Keratinocyte (primary cell): ENCODE measurements around the gene ATPAF2. TPM values are rescaled to one million over a fixed set of nuclear protein-coding genes. Genes with fewer than 3 reads are reported as not detected.

ENCODE experiments used
- DNase-seq: peaks from one replicate; pipeline ENCODE4 v3.0.0-alpha.2; 2011; ENCODE audit warnings: low read depth, missing footprints, low spot score
- FAIRE-seq: peaks from 2 replicates; lab custom pipeline; 2011; peaks lifted over from hg19 to GRCh38; lab: Jason Lieb, UNC
- H2AFZ ChIP-seq: 2 replicates; pipeline ENCODE4 v1.6.0; 2012; ENCODE audit warnings: low read length, control low read depth, inconsistent platforms; ENCODE audit not compliant: control insufficient read depth
- H3K27ac ChIP-seq: 2 replicates; pipeline ENCODE4 v1.5.1; 2011; ENCODE audit warnings: low read length; ENCODE audit not compliant: control insufficient read depth, insufficient read depth
- H3K27me3 ChIP-seq: 3 replicates; pipeline ENCODE4 v1.6.0; 2011; ENCODE audit warnings: low read length; ENCODE audit not compliant: control insufficient read depth, insufficient read depth; ENCODE audit errors: extremely low read depth
- H3K36me3 ChIP-seq, 2 experiments: 2 replicates in 1 of 2; 3 replicates in 1 of 2; pipeline ENCODE4 v1.5.1; 2011; ENCODE audit warnings: low read length in 2 of 2, mild to moderate bottlenecking in 1 of 2; ENCODE audit not compliant: control insufficient read depth in 2 of 2, insufficient read depth in 2 of 2; ENCODE audit errors: extremely low read depth in 1 of 2
- H3K4me1 ChIP-seq: 3 replicates; pipeline ENCODE4 v1.5.1; 2011; ENCODE audit warnings: low read length; ENCODE audit not compliant: control insufficient read depth, insufficient read depth; ENCODE audit errors: extremely low read depth
- H3K4me2 ChIP-seq: 3 replicates; pipeline ENCODE4 v1.6.0; 2011; ENCODE audit warnings: low read depth, low read length; ENCODE audit not compliant: control insufficient read depth, insufficient read depth; ENCODE audit errors: extremely low read depth
- H3K4me3 ChIP-seq, 3 experiments: fragments of 200-600 bp in 1 of 3; sonication (generic) in 1 of 3; 2 replicates in 2 of 3; 3 replicates in 1 of 3; pipeline ENCODE4 v1.5.1; 2011 to 2016; ENCODE audit warnings: low read length in 3 of 3, mild to moderate bottlenecking in 3 of 3, control low read depth in 2 of 3, inconsistent platforms in 1 of 3, low read depth in 1 of 3, mixed read lengths in 1 of 3, mixed run types in 1 of 3, moderate library complexity in 1 of 3; ENCODE audit not compliant: control insufficient read depth in 2 of 3, insufficient read depth in 2 of 3; ENCODE audit errors: extremely low read depth in 1 of 3
- H3K79me2 ChIP-seq: 2 replicates; pipeline ENCODE4 v1.6.0; 2012; ENCODE audit warnings: low read length; ENCODE audit not compliant: control insufficient read depth, insufficient read depth
- H3K9ac ChIP-seq: 3 replicates; pipeline ENCODE4 v1.6.0; 2011; ENCODE audit warnings: low read length; ENCODE audit not compliant: control insufficient read depth, insufficient read depth; ENCODE audit errors: extremely low read depth
- H3K9me1 ChIP-seq: 3 replicates; pipeline ENCODE4 v1.6.0; 2011; ENCODE audit warnings: low read length; ENCODE audit not compliant: control insufficient read depth, insufficient read depth; ENCODE audit errors: extremely low read depth
- H3K9me3 ChIP-seq: 2 replicates; pipeline ENCODE4 v1.5.1; 2012; ENCODE audit warnings: low read depth, low read length; ENCODE audit not compliant: control insufficient read depth
- H4K20me1 ChIP-seq: 3 replicates; pipeline ENCODE4 v1.6.0; 2011; ENCODE audit warnings: low read length; ENCODE audit not compliant: control insufficient read depth, insufficient read depth; ENCODE audit errors: extremely low read depth
- CTCF ChIP-seq, 3 experiments: IDR thresholded peaks in 1 of 3; conservative IDR thresholded peaks in 1 of 3; optimal IDR thresholded peaks in 1 of 3; 2 replicates in 2 of 3; 3 replicates in 1 of 3; pipeline versions ENCODE3 to v1.5.1; 2011; ENCODE audit warnings: low read length in 3 of 3, mild to moderate bottlenecking in 3 of 3, moderate library complexity in 2 of 3, control low read depth in 1 of 3, inconsistent platforms in 1 of 3; ENCODE audit not compliant: insufficient read depth in 2 of 3; ENCODE audit errors: extremely low read depth in 1 of 3
- EZH2 ChIP-seq: IDR thresholded peaks from one replicate; pipeline ENCODE4 v1.6.1; 2012; ENCODE audit warnings: inconsistent platforms, mild to moderate bottlenecking, low read length, moderate library complexity
- dilution Hi-C: fragments of 300-500 bp; cut with MboI; formaldehyde crosslinking; loops from one replicate; pipeline ENCODE4 v1.7.0; 2020; ENCODE audit warnings: low sequenced_read_pairs; ENCODE audit not compliant: extremely low pct_ligation_motif_present
- polyA plus RNA-seq, 5 experiments: library from polyadenylated mRNA; depleted of rRNA in 3 of 5; stranded (reverse) in 3 of 5; stranded (forward) in 1 of 5; unstranded in 1 of 5; fragments of >200 nt; gene quantifications; 1 replicate in 1 of 5; 2 replicates in 3 of 5; 3 replicates in 1 of 5; pipeline versions ENCODE4 v1.2.1 to v1.2.3, GENCODE V29; 2011 to 2012; ENCODE audit warnings: missing spikeins in 2 of 5, low read depth in 1 of 5, low replicate concordance in 1 of 5

The ATPAF2 gene
- polyA plus RNA-seq, 1 donor (not counting 4 experiments of a cell fraction or from before 2014, with no cell fraction given) = 24.4 TPM

GRCh38 chr17:17988427-17988945 lies 50.5 kb downstream of the ATPAF2 start:
- Histone ChIP-seq H3K79me2 (no peaks in the 10 kb centered on the region), H4K20me1 (no peaks in the 10 kb centered on the region), H3K9me3 (no peaks in the 10 kb centered on the region), H3K4me2 (no peak overlapping the region), H3K27me3 (no peaks in the 10 kb centered on the region), H3K4me1 (peaks cover 18% of the 10 kb centered on the region), H3K9ac (no peak overlapping the region), H3K27ac (no peak overlapping the region), H3K36me3 (no peaks in the 10 kb centered on the region), H3K9me1 (no peaks in the 10 kb centered on the region), H2AFZ (no peak overlapping the region), H3K4me3 (no peak overlapping the region)
- TF ChIP-seq EZH2 = no peak
- no peak for TF ChIP-seq CTCF (optimal IDR thresholded peaks at IDR 0.05 in 1 of 3, IDR thresholded peaks at IDR 0.05 in 1 of 3, conservative IDR thresholded peaks at IDR 0.05 in 1 of 3; ENCODE audit: extremely low read depth in 1 of 3, insufficient read depth in 2 of 3, low read length in 3 of 3)
- no peak for FAIRE-seq
- dilution Hi-C loops = no loop called here
- no peak for DNase-seq

- Histone ChIP-seq H3K4me3 (no peak overlapping the region), H3K27me3 (no peaks in the 10 kb centered on the region), H3K9ac (no peak overlapping the region), H3K79me2 (no peaks in the 10 kb centered on the region), H3K4me2 (no peak overlapping the region), H2AFZ (no peak overlapping the region), H3K4me1 (peaks cover 19% of the 10 kb centered on the region), H4K20me1 (no peaks in the 10 kb centered on the region), H3K36me3 (no peaks in the 10 kb centered on the region), H3K27ac (no peak overlapping the region), H3K9me1 (no peaks in the 10 kb centered on the region), H3K9me3 (no peaks in the 10 kb centered on the region)
- DNase-seq (no peak), FAIRE-seq (no peak)
- dilution Hi-C loops = no loop called here
- TF ChIP-seq EZH2 (no peak), CTCF (optimal IDR thresholded peaks at IDR 0.05 in 1 of 3, IDR thresholded peaks at IDR 0.05 in 1 of 3, conservative IDR thresholded peaks at IDR 0.05 in 1 of 3; ENCODE audit: extremely low read depth in 1 of 3, insufficient read depth in 2 of 3, low read length in 3 of 3) (no peak)
Measured at GRCh38 chr17:17987901-17988300, 51.1 kb downstream of the ATPAF2 start.
